ENCODE data around the gene PCA3. TPM values are rescaled to one million over a fixed set of nuclear protein-coding genes. Genes with fewer than 3 reads are reported as not detected.

The PCA3 gene
- total and polyA plus RNA-seq, 2 donors (not counting 1 experiment from before 2014, with no cell fraction given): not detected

DNA sequence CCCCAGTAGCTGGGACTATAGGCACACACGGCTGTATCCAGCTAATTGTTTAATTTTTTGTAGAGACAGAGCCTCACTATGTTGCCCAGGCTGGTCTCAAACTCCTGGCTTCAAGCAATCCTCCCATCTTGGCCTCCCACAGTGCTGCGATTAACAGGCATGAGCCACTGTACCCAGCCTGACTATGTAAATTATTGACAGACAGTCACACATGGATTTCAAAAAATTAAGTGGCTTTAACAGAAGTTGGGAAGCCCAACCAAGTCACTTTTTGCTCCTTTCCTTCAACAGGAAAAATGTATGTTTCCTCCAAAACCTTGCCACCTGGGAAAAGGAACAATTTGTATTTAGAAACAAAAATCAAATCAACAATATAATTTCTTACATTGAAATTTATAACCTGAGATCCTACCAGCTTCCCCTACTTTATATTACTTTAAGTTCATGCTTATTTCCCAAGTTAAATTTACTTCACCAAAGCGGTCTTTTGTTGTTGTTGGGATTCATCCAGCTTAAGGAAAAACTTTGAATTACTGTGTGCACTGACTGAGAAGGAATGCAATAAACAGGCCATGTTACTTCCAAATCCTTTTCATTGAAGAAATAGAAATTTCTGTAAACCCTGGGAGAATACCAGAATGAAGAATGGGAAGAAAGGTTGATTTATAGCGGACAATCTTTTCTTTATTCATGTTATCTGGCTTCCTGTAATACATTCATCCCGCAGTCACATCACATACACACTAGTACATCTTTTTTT is 8.6 kb downstream of the PCA3 start:
- DNase-seq (ENCODE audit: low read depth in 2 of 2): peak; percentile 14 to 65
- H3K9ac ChIP-seq (ENCODE audit: insufficient read depth, low read length): no peak overlapping the region
- peaks cover 3% of the 10 kb centered on the region for H3K27me3 ChIP-seq (ENCODE audit: control insufficient read depth, insufficient read depth, low read length)
- H3K4me1 ChIP-seq (ENCODE audit: control insufficient read depth, extremely low read depth, insufficient read depth, low read length): no peaks in the 10 kb centered on the region
- no peak overlapping the region for H3K4me3 ChIP-seq (replicated peaks in 1 of 4; ENCODE audit: control extremely low read depth in 1 of 4, insufficient read depth in 1 of 4, low read depth in 3 of 4, low read length in 4 of 4)
- no peaks in the 10 kb centered on the region for H3K36me3 ChIP-seq (ENCODE audit: control insufficient read depth, insufficient read depth, low read length)
- H3K9me3 ChIP-seq (ENCODE audit: control insufficient read depth, insufficient read depth, low read depth, low read length): no peaks in the 10 kb centered on the region
- H3K79me2 ChIP-seq (ENCODE audit: control insufficient read depth, insufficient read depth, low read length): no peaks in the 10 kb centered on the region
- H4K20me1 ChIP-seq (ENCODE audit: control insufficient read depth, extremely low read depth, insufficient read depth, low read length): no peaks in the 10 kb centered on the region
- H2AFZ ChIP-seq (ENCODE audit: low read length): no peak overlapping the region
- no peak for TF ChIP-seq EZH2 (IDR thresholded peaks at IDR 0.05; ENCODE audit: low read length, missing control alignments)
- TF ChIP-seq, protein P1, sequence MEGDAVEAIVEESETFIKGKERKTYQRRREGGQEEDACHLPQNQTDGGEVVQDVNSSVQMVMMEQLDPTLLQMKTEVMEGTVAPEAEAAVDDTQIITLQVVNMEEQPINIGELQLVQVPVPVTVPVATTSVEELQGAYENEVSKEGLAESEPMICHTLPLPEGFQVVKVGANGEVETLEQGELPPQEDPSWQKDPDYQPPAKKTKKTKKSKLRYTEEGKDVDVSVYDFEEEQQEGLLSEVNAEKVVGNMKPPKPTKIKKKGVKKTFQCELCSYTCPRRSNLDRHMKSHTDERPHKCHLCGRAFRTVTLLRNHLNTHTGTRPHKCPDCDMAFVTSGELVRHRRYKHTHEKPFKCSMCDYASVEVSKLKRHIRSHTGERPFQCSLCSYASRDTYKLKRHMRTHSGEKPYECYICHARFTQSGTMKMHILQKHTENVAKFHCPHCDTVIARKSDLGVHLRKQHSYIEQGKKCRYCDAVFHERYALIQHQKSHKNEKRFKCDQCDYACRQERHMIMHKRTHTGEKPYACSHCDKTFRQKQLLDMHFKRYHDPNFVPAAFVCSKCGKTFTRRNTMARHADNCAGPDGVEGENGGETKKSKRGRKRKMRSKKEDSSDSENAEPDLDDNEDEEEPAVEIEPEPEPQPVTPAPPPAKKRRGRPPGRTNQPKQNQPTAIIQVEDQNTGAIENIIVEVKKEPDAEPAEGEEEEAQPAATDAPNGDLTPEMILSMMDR (conservative IDR thresholded peaks at IDR 0.05 in 1 of 2, IDR thresholded peaks at IDR 0.05 in 1 of 2; ENCODE audit: low read depth in 1 of 2, low read length in 2 of 2): no peak
- H3K27ac ChIP-seq (ENCODE audit: insufficient read depth, low read length): no peak overlapping the region
- H3K4me2 ChIP-seq (ENCODE audit: extremely low read depth, insufficient read depth, low read length): no peak overlapping the region

DNA sequence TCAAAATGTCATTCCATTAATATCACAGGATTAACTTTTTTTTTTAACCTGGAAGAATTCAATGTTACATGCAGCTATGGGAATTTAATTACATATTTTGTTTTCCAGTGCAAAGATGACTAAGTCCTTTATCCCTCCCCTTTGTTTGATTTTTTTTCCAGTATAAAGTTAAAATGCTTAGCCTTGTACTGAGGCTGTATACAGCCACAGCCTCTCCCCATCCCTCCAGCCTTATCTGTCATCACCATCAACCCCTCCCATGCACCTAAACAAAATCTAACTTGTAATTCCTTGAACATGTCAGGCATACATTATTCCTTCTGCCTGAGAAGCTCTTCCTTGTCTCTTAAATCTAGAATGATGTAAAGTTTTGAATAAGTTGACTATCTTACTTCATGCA is 20.6 kb downstream of the PCA3 start:
- no peaks in the 10 kb centered on the region for H3K79me2 ChIP-seq (ENCODE audit: control insufficient read depth, insufficient read depth, low read length)
- no peaks in the 10 kb centered on the region for H3K4me1 ChIP-seq (ENCODE audit: control insufficient read depth, extremely low read depth, insufficient read depth, low read length)
- no peaks in the 10 kb centered on the region for H3K36me3 ChIP-seq (ENCODE audit: control insufficient read depth, insufficient read depth, low read length)
- no peak overlapping the region for H3K27ac ChIP-seq (ENCODE audit: insufficient read depth, low read length)
- no peak overlapping the region for H2AFZ ChIP-seq (ENCODE audit: low read length)
- no peaks in the 10 kb centered on the region for H4K20me1 ChIP-seq (ENCODE audit: control insufficient read depth, extremely low read depth, insufficient read depth, low read length)
- H3K9ac ChIP-seq (ENCODE audit: insufficient read depth, low read length): no peak overlapping the region
- no peak overlapping the region for H3K4me2 ChIP-seq (ENCODE audit: extremely low read depth, insufficient read depth, low read length)
- TF ChIP-seq, protein P1 (conservative IDR thresholded peaks at IDR 0.05 in 1 of 2, IDR thresholded peaks at IDR 0.05 in 1 of 2; ENCODE audit: low read depth in 1 of 2, low read length in 2 of 2): no peak
- no peak for TF ChIP-seq EZH2 (IDR thresholded peaks at IDR 0.05; ENCODE audit: low read length, missing control alignments)
- DNase-seq (ENCODE audit: low read depth in 2 of 2): no peak
- no peaks in the 10 kb centered on the region for H3K27me3 ChIP-seq (ENCODE audit: control insufficient read depth, insufficient read depth, low read length)
- no peak overlapping the region for H3K4me3 ChIP-seq (replicated peaks in 1 of 4; ENCODE audit: control extremely low read depth in 1 of 4, insufficient read depth in 1 of 4, low read depth in 3 of 4, low read length in 4 of 4)
- H3K9me3 ChIP-seq (ENCODE audit: control insufficient read depth, insufficient read depth, low read depth, low read length): no peaks in the 10 kb centered on the region

DNA sequence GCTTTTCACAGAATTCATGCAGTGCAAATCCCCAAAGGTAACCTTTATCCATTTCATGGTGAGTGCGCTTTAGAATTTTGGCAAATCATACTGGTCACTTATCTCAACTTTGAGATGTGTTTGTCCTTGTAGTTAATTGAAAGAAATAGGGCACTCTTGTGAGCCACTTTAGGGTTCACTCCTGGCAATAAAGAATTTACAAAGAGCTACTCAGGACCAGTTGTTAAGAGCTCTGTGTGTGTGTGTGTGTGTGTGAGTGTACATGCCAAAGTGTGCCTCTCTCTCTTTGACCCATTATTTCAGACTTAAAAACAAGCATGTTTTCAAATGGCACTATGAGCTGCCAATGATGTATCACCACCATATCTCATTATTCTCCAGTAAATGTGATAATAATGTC is 21.3 kb downstream of the PCA3 start:
- H3K4me3 ChIP-seq (replicated peaks in 1 of 4; ENCODE audit: control extremely low read depth in 1 of 4, insufficient read depth in 1 of 4, low read depth in 3 of 4, low read length in 4 of 4): no peak overlapping the region
- no peaks in the 10 kb centered on the region for H3K79me2 ChIP-seq (ENCODE audit: control insufficient read depth, insufficient read depth, low read length)
- H3K36me3 ChIP-seq (ENCODE audit: control insufficient read depth, insufficient read depth, low read length): no peaks in the 10 kb centered on the region
- no peaks in the 10 kb centered on the region for H3K4me1 ChIP-seq (ENCODE audit: control insufficient read depth, extremely low read depth, insufficient read depth, low read length)
- no peak for TF ChIP-seq EZH2 (IDR thresholded peaks at IDR 0.05; ENCODE audit: low read length, missing control alignments)
- TF ChIP-seq, protein P1 (conservative IDR thresholded peaks at IDR 0.05 in 1 of 2, IDR thresholded peaks at IDR 0.05 in 1 of 2; ENCODE audit: low read depth in 1 of 2, low read length in 2 of 2): no peak
- DNase-seq (ENCODE audit: low read depth in 2 of 2): no peak
- no peak overlapping the region for H3K27ac ChIP-seq (ENCODE audit: insufficient read depth, low read length)
- H3K4me2 ChIP-seq (ENCODE audit: extremely low read depth, insufficient read depth, low read length): no peak overlapping the region
- H3K9me3 ChIP-seq (ENCODE audit: control insufficient read depth, insufficient read depth, low read depth, low read length): no peaks in the 10 kb centered on the region
- H4K20me1 ChIP-seq (ENCODE audit: control insufficient read depth, extremely low read depth, insufficient read depth, low read length): no peaks in the 10 kb centered on the region
- H2AFZ ChIP-seq (ENCODE audit: low read length): no peak overlapping the region
- no peaks in the 10 kb centered on the region for H3K27me3 ChIP-seq (ENCODE audit: control insufficient read depth, insufficient read depth, low read length)
- no peak overlapping the region for H3K9ac ChIP-seq (ENCODE audit: insufficient read depth, low read length)
